Measurements from ENCODE around the gene RPL10.

- TF ChIP-seq TCF4 (CRISPR knock-in tag; IDR thresholded peaks at IDR 0.05; ENCODE audit: borderline replicate concordance) (no peak), ZNF565 (CRISPR knock-in tag; conservative IDR thresholded peaks at IDR 0.05; ENCODE audit: low read depth) (no peak), ZFP30 (CRISPR knock-in tag; IDR thresholded peaks at IDR 0.05) (no peak), CSDC2 (CRISPR knock-in tag; IDR thresholded peaks at IDR 0.05) (no peak), PATZ1 (CRISPR knock-in tag; IDR thresholded peaks at IDR 0.05; ENCODE audit: borderline replicate concordance) (no peak), ARNTL (CRISPR knock-in tag; IDR thresholded peaks at IDR 0.05; ENCODE audit: borderline replicate concordance, low read depth) (no peak)
Measured at GRCh38 chrX:154419189-154419588, 21.0 kb downstream of the RPL10 start.

All from SK-N-SH treated with all-trans-retinoic acid at 6 μM for 48 hours (cell line).